C1 segment of cervical spinal cord (tissue), 14 donors: ENCODE data around the gene ZNF423.
A peak's percentile ranks its signal among the peaks of the same experiment; 100 is the strongest.

Experiments used
- DNase-seq, 14 donors: peaks; one replicate each; lab custom pipeline; 2025; lab: John Stamatoyannopoulos, UW

The ZNF423 gene

GRCh38 chr16:49496656-49497055 lies 359.3 kb downstream of the ZNF423 start:
- DNase-seq, result no peak

- no peak for DNase-seq
Measured at GRCh38 chr16:49495596-49496355, 360.1 kb downstream of the ZNF423 start.

DNA sequence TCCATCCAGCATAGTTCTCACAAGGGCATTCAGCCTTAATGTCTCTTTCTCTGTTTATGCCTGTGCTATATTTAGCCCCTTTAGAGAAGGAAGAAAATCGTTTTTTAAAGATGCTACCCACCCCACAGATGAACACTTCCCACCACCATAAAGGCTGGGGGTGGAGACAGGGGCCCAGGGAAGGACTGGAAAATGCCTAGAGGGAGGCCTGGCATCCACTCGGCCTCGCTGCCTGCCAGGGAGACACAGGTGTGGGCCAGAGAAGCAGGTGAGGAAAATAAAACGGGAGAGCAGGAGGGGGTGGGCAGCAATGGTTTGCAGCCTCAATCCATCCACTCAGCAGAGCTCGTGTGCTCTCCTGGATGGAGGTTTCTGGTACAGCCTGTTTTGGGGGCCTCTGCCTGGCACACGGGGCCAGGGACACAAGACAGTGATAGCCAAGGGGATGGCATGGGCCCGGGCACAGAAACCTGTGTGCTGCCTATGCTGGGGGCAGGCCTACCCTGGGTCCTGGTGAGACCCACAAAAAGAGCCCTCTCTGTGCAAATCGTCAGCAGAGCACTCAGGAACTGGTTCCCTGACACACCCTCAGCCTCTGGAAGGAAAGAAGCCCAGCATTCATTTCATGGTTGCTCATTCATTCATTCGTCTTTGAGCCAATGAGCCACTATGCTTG lies 360.9 kb downstream of the ZNF423 start:
- no peak for DNase-seq

DNA sequence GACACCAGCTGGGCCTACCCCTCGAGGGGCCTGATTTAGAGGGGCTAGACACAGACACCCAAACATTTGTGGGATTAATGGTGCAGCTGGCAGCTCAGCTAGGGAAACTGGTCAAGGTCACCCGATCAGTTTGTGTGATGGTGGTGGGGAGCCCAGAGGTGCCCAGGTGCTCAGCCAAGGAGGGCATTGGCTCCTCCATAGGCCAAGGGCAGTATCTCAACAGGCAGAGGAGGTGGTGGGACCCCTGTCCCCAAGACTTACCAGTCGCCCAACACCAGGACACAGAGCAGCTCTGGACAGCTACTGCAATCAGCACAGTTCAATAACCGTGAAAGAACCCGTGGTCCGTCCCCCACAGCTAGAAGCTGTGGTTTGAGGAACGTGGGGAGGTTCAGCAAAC lies 361.4 kb downstream of the ZNF423 start:
- DNase-seq, result no peak

DNA sequence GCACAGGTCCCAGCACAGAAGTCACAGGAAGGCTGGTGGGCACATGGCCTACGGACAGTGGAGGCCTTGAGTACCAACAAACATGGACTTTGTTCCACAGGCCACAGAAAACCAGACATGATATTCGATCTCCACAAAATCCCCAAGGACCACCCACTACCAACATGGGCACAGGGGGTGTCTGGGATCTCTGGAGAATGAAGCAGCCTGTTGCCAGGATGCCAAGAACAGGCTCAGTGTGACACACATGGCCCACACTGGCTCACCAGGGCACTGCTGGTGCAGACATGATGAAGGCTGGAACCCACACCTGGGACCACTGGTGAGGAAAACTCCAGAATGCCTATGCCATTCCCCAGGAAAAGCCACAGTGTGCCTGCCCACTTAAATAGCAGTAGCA lies 362.1 kb downstream of the ZNF423 start:
- DNase-seq, result no peak

- DNase-seq, result peak in 1 of 14 donors; percentile 59
Measured at GRCh38 chr16:49492896-49493626, 362.9 kb downstream of the ZNF423 start.

DNA sequence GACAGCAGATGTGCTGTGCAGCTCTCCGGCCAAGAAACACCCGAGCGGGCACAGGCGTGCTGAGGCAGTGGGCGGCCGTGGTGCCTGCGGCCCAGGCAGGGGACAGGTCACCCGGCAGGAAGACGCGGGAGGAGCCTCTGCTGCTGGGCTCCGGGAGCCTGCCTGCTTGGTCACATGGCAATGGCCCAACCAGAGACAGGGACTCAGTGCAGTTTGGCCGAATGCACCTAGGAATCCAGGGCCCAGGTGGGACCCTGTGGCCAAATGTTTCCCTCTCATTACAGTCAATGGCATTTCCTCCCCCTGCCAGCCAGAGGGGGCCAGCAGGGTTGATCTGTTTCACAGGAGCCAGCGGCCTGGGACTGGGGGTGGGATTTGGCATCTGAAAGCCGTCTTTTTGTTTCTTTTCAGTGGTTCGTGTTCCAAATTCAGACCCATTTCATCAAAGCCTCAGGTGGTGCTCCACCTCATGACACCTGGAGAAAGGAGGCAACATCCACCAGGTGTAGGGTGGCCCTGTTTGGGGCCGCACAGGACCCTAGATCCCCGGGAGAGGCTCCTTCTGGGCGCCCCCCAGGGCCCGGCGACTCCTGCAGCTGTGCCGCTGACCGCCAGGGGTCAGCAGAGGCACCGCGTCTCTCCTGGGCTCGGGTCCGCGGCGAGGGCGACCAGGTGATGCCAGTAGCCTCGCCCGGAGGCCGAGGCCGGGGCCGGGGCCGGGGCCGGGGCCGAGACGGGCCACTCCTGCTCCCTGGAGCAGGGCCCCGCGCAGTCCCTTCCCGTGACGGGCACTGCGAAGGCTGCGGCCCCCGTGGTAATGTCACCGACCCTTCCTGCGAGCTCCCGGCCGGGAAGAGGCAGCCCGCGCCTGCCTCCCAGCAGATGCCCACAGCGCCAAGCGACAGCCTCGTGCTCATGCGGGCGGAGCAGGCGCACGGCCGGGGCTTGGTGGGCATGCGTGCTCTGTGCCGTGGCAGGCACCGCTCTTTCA lies 363.8 kb downstream of the ZNF423 start:
- peak in 10 of 14 donors; percentile 21 to 64 (median 42) for DNase-seq

- peak in 1 of 14 donors; percentile 21 for DNase-seq
Measured at GRCh38 chr16:49491106-49491670, 364.7 kb downstream of the ZNF423 start.

- no peak for DNase-seq
Measured at GRCh38 chr16:49490321-49490705, 365.6 kb downstream of the ZNF423 start.

GRCh38 chr16:49489686-49490320 lies 366.1 kb downstream of the ZNF423 start:
- no peak for DNase-seq

DNA sequence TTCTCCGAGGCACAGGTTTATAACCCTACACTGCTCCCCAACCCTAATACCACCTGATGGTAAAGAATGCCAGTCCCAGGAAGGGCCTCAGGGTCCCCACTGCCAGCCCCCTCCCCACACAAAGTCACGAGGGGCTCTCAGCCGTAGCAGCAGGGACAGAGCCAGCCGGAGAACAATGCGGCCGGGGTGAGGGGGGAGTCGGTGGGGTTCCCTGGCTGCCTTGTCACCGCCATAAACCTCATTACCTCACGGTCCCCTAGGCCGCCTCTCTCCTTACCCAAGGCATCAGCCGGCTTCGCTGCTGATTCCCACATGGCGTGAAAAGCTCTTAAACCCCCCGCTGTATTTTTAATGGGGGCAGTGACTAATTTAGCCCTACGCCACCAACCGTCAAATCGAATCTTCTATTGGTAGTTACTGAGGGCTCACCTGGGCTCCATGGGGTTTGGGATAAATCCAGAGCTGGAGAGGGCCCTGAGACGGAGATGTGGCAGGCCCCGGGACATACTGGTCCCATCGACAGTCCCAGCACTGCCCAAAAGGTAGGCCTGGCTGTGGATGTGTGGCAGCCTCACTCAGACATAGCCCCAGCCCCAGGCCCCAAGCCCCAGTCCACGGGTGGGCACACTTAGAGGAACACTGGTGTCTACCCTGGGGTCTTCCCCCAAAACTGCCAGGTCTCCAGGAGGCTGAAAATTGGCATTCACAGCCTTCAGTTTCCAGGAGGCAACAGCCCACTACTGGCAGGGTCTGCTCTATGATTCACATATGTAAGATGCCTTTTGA lies 367.0 kb downstream of the ZNF423 start:
- DNase-seq, result no peak

- DNase-seq, result no peak
Measured at GRCh38 chr16:49488336-49488735, 367.6 kb downstream of the ZNF423 start.

- DNase-seq, result no peak
Measured at GRCh38 chr16:49487746-49488145, 368.2 kb downstream of the ZNF423 start.

DNA sequence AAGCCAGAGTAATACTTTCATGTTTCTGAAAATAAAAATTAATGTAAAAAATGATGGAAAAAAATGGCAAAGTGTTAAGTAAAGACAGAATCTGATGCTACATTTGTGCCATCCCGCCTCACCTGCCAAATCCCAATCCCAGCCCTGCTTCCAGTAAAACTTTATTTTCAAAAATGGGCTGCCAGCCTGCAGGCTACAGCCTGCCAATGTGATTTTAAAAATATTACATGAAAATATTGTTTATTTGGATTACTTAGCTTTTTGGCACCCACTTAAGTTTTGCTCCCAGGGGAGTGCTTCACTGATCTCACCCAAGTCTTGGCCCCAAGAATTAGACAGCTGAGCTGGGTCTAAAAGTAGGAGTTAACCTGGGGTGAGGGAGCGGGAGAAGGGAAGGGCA lies 369.5 kb downstream of the ZNF423 start:
- no peak for DNase-seq

GRCh38 chr16:49485663-49486062 lies 370.2 kb downstream of the ZNF423 start:
- no peak for DNase-seq

DNA sequence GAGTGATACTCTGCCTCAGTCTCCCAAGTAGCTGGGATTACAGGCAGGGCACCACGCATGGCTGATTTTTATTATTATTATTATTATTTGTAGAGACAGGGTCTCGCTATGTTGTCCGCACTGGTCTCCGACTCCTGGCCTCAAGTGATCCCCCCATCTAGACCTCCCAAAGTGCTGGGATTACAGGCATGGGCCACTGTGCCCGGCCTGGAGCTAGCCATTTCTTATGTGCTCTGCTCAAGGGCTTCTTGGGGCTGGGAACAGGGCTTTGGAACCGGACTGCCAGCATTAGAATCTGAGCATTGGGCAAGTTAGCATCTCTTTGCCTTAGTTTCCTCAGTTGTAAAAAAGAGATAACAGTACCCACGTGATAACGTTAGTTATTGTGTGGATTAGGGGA lies 371.0 kb downstream of the ZNF423 start:
- DNase-seq, result no peak

- DNase-seq, result peak in 8 of 14 donors; percentile 5 to 58 (median 14)
Measured at GRCh38 chr16:49484451-49484849, 371.5 kb downstream of the ZNF423 start.

GRCh38 chr16:49483651-49484450 lies 372.1 kb downstream of the ZNF423 start:
- DNase-seq, result no peak

GRCh38 chr16:49483251-49483650 lies 372.7 kb downstream of the ZNF423 start:
- no peak for DNase-seq
